HepG2 (cell line): ENCODE data around the gene COX7B. TPM values are rescaled to one million over a fixed set of nuclear protein-coding genes. Genes with fewer than 3 reads are reported as not detected.

ENCODE experiments used
- FOXA1 ChIP-seq, 2 experiments: fragments of 450-650 bp in 1 of 2; sonication (generic) in 1 of 2; formaldehyde crosslinking in 1 of 2; IDR thresholded peaks; 2 replicates each; pipeline versions ENCODE4 v1.4.0 to v1.6.1; 2016 to 2020; ENCODE audit warnings: missing genetic modification reagents in 1 of 2
- FOXK2 ChIP-seq: fragments of 450-650 bp; IDR thresholded peaks from 2 replicates; pipeline ENCODE4 v1.6.1; 2016
- HDAC2 ChIP-seq: sonication (generic); formaldehyde crosslinking; IDR thresholded peaks from 2 replicates; pipeline ENCODE4 v1.4.0; 2020; ENCODE audit warnings: missing genetic modification reagents
- KAT8 ChIP-seq: IDR thresholded peaks from 2 replicates; pipeline ENCODE4 v1.6.1; 2016; ENCODE audit warnings: missing genetic modification reagents, missing compliant biosample characterization
- KMT2B ChIP-seq: IDR thresholded peaks from 2 replicates; pipeline ENCODE4 v1.6.1; 2016; ENCODE audit warnings: missing genetic modification reagents, missing compliant biosample characterization
- PHF20 ChIP-seq: sonication (generic); formaldehyde crosslinking; IDR thresholded peaks from 2 replicates; pipeline ENCODE4 v1.5.0; 2020; ENCODE audit warnings: mild to moderate bottlenecking, missing genetic modification reagents
- PITX1 ChIP-seq: sonication (generic); formaldehyde crosslinking; IDR thresholded peaks from 2 replicates; pipeline ENCODE4 v1.5.1; 2020; ENCODE audit warnings: mild to moderate bottlenecking, missing genetic modification reagents
- POGZ ChIP-seq: sonication (generic); formaldehyde crosslinking; IDR thresholded peaks from 2 replicates; pipeline ENCODE4 v1.4.0; 2020; ENCODE audit warnings: mild to moderate bottlenecking, missing genetic modification reagents
- POLR2AphosphoS5 ChIP-seq: IDR thresholded peaks from 2 replicates; pipeline ENCODE4 v1.6.1; 2012; ENCODE audit warnings: low read depth, low read length
- RFXAP ChIP-seq: sonication (generic); formaldehyde crosslinking; IDR thresholded peaks from 2 replicates; pipeline ENCODE4 v1.4.0; 2020; ENCODE audit warnings: missing genetic modification reagents, borderline replicate concordance
- SP2 ChIP-seq: sonication (generic); formaldehyde crosslinking; IDR thresholded peaks from 2 replicates; pipeline ENCODE4 v1.5.1; 2020; ENCODE audit warnings: mild to moderate bottlenecking, missing genetic modification reagents
- SRSF9 ChIP-seq: fragments of 200-400 bp; formaldehyde crosslinking; IDR thresholded peaks from 2 replicates; pipeline ENCODE4 v1.6.1; 2018; ENCODE audit warnings: borderline replicate concordance, mild to moderate bottlenecking, low read depth, low read length; ENCODE audit not compliant: insufficient read depth, poor library complexity, severe bottlenecking
- TARDBP ChIP-seq: sonication (generic); formaldehyde crosslinking; IDR thresholded peaks from 2 replicates; pipeline ENCODE4 v1.8.0; 2022; ENCODE audit warnings: mild to moderate bottlenecking, missing genetic modification reagents
- ZNF33B ChIP-seq: sonication (generic); formaldehyde crosslinking; IDR thresholded peaks from 2 replicates; pipeline ENCODE4 v1.5.1; 2020; ENCODE audit warnings: mild to moderate bottlenecking, missing genetic modification reagents
- ZNF430 ChIP-seq: sonication (generic); formaldehyde crosslinking; IDR thresholded peaks from 2 replicates; pipeline ENCODE4 v1.9.0; 2021; ENCODE audit warnings: mild to moderate bottlenecking, missing genetic modification reagents
- polyA plus RNA-seq, 8 experiments: library from polyadenylated mRNA; depleted of rRNA in 3 of 8; stranded (reverse) in 7 of 8; unstranded in 1 of 8; fragments of >200 nt; fragmentation: Illumina TruSeq in 4 of 8; extraction: Trizol in 4 of 8; gene quantifications; 2 replicates each; pipeline versions ENCODE4 v1.2.1 to v1.2.3, GENCODE V29; 2011 to 2016; ENCODE audit warnings: low read depth in 4 of 8, missing spikeins in 1 of 8, mixed read lengths in 1 of 8; ENCODE audit not compliant: insufficient read depth in 1 of 8
- total RNA-seq, 5 experiments: library from RNA; depleted of rRNA; stranded (reverse); fragments of >200 nt; fragmentation: Illumina TruSeq; extraction: Trizol; gene quantifications; 2 replicates each; pipeline ENCODE4 v1.2.3, GENCODE V29; 2016; ENCODE audit warnings: low read depth in 1 of 5
- TF ChIP-seq, protein P1 (sequence below): sonication (generic); formaldehyde crosslinking; IDR thresholded peaks from 2 replicates; pipeline ENCODE4 v1.4.0; 2020; ENCODE audit warnings: missing genetic modification reagents
- TF ChIP-seq, protein P2 (sequence below): sonication (generic); formaldehyde crosslinking; IDR thresholded peaks from 2 replicates; pipeline ENCODE4 v1.4.0; 2020; ENCODE audit warnings: missing genetic modification reagents
- TF ChIP-seq, protein P3 (sequence below): IDR thresholded peaks from 2 replicates; pipeline ENCODE4 v1.6.1; 2016; ENCODE audit warnings: mild to moderate bottlenecking
- TF ChIP-seq, protein P4 (sequence below): IDR thresholded peaks from 2 replicates; pipeline ENCODE4 v1.6.1; 2012; ENCODE audit warnings: low read depth, low read length, improper control_type of control experiment
- TF ChIP-seq, protein P5 (sequence below): sonication (generic); formaldehyde crosslinking; IDR thresholded peaks from 2 replicates; pipeline ENCODE4 v1.4.0; 2020; ENCODE audit warnings: missing genetic modification reagents, mild to moderate bottlenecking, borderline replicate concordance
- TF ChIP-seq, protein P6 (sequence below): IDR thresholded peaks from 2 replicates; pipeline ENCODE4 v1.6.1; 2012; ENCODE audit warnings: inconsistent platforms

The COX7B gene
- total and polyA plus RNA-seq, 2 of the 13 experiments (the other 11 are each of a cell fraction or from before 2014, with no cell fraction given): 375 to 635 TPM

DNA sequence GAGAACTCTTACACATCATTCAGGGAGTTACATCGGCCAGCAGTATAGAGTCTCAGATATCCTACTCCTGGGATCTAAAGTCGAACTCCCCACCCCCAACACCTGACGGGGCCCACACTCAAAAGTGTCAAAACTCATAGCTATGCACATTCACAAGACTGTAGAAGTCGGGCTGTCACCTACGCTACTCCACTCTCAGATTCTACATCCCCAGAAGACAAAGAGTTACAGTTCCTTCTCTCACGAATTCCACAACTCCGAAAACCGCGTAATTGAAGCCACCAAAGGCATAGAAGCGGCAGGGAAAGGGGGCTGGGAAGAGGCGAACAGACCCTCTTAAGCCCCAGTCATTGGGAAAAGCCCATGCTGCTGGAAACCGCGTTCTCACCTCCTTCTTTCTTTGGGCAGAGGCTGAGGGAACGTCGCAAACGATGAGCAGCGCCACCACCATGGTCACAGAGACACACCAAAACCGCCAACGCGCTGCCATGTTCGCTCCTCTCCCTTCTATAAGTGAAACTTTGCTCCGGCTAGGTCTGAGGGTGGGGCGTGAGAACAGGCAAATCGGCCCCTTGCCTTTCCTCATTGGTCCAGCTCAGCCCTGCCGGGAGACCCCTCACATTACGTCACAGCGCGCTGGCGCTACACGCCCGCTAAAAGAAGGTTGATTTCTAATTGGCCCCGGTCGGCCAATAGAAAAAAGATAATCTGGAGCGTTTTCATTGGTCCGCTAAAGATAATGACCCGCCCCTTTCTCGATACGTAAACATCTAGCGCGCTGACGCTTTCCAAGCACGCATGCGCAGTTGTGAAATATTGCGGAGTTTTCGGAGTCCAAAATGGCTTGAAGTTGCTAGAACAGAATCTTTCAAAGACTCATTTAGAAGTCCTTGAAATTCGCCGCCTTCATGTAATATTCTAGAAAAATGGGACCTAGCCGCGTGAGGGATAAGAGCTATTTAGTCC is 4.1 kb upstream of the COX7B start, which contains the start of gene MAGT1 (continued):
- no peak for TF ChIP-seq FOXA1 (IDR thresholded peaks at IDR 0.05)
- TF ChIP-seq FOXA1 (CRISPR knock-in tag; IDR thresholded peaks at IDR 0.05): 0 out of 2 replicates have a peak, but pooled peaks have one; percentile 2
- TF ChIP-seq FOXK2: peak; percentile 41; the same call in 1 of the 2 replicates
- TF ChIP-seq POLR2AphosphoS5: peak; percentile 81
- peak; percentile 65; the same call in 1 of the 2 replicates for TF ChIP-seq POGZ
- TF ChIP-seq, protein P1, sequence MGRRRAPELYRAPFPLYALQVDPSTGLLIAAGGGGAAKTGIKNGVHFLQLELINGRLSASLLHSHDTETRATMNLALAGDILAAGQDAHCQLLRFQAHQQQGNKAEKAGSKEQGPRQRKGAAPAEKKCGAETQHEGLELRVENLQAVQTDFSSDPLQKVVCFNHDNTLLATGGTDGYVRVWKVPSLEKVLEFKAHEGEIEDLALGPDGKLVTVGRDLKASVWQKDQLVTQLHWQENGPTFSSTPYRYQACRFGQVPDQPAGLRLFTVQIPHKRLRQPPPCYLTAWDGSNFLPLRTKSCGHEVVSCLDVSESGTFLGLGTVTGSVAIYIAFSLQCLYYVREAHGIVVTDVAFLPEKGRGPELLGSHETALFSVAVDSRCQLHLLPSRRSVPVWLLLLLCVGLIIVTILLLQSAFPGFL (CRISPR knock-in tag): no peak
- TF ChIP-seq HDAC2 (CRISPR knock-in tag): 0 out of 2 replicates have a peak, but pooled peaks have one; percentile 12
- TF ChIP-seq, protein P2, sequence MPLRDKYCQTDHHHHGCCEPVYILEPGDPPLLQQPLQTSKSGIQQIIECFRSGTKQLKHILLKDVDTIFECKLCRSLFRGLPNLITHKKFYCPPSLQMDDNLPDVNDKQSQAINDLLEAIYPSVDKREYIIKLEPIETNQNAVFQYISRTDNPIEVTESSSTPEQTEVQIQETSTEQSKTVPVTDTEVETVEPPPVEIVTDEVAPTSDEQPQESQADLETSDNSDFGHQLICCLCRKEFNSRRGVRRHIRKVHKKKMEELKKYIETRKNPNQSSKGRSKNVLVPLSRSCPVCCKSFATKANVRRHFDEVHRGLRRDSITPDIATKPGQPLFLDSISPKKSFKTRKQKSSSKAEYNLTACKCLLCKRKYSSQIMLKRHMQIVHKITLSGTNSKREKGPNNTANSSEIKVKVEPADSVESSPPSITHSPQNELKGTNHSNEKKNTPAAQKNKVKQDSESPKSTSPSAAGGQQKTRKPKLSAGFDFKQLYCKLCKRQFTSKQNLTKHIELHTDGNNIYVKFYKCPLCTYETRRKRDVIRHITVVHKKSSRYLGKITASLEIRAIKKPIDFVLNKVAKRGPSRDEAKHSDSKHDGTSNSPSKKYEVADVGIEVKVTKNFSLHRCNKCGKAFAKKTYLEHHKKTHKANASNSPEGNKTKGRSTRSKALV (CRISPR knock-in tag): no peak
- TF ChIP-seq KAT8 (CRISPR knock-in tag): 0 out of 2 replicates have a peak, but pooled peaks have one; percentile 21
- TF ChIP-seq, protein P3, sequence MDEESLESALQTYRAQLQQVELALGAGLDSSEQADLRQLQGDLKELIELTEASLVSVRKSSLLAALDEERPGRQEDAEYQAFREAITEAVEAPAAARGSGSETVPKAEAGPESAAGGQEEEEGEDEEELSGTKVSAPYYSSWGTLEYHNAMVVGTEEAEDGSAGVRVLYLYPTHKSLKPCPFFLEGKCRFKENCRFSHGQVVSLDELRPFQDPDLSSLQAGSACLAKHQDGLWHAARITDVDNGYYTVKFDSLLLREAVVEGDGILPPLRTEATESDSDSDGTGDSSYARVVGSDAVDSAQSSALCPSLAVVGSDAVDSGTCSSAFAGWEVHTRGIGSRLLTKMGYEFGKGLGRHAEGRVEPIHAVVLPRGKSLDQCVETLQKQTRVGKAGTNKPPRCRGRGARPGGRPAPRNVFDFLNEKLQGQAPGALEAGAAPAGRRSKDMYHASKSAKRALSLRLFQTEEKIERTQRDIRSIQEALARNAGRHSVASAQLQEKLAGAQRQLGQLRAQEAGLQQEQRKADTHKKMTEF (CRISPR knock-in tag): 0 out of 2 replicates have a peak, but pooled peaks have one; percentile 8
- TF ChIP-seq SRSF9: no peak
- peak; percentile 60 for TF ChIP-seq RFXAP
- TF ChIP-seq ZNF33B (CRISPR knock-in tag): no peak
- TF ChIP-seq ZNF430: 0 out of 2 replicates have a peak, but pooled peaks have one; percentile 27
- TF ChIP-seq, protein P4, sequence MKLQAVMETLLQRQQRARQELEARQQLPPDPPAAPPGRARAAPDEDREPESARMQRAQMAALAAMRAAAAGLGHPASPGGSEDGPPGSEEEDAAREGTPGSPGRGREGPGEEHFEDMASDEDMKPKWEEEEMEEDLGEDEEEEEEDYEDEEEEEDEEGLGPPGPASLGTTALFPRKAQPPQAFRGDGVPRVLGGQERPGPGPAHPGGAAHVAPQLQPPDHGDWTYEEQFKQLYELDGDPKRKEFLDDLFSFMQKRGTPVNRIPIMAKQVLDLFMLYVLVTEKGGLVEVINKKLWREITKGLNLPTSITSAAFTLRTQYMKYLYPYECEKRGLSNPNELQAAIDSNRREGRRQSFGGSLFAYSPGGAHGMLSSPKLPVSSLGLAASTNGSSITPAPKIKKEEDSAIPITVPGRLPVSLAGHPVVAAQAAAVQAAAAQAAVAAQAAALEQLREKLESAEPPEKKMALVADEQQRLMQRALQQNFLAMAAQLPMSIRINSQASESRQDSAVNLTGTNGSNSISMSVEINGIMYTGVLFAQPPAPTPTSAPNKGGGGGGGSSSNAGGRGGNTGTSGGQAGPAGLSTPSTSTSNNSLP: 0 out of 2 replicates have a peak, but pooled peaks have one; percentile 55
- TF ChIP-seq SP2 (CRISPR knock-in tag): peak; percentile 62
- TF ChIP-seq, protein P5, sequence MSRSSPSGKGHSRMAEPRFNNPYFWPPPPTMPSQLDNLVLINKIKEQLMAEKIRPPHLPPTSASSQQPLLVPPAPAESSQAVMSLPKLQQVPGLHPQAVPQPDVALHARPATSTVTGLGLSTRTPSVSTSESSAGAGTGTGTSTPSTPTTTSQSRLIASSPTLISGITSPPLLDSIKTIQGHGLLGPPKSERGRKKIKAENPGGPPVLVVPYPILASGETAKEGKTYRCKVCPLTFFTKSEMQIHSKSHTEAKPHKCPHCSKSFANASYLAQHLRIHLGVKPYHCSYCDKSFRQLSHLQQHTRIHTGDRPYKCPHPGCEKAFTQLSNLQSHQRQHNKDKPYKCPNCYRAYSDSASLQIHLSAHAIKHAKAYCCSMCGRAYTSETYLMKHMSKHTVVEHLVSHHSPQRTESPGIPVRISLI: no peak
- TF ChIP-seq, protein P6, sequence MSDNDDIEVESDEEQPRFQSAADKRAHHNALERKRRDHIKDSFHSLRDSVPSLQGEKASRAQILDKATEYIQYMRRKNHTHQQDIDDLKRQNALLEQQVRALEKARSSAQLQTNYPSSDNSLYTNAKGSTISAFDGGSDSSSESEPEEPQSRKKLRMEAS: peak; percentile 24; the same call in 1 of the 2 replicates
- TF ChIP-seq PHF20 (CRISPR knock-in tag): peak; percentile 40; the same call in 1 of the 2 replicates
- TF ChIP-seq TARDBP (CRISPR knock-in tag): no peak
- no peak for TF ChIP-seq PITX1
- TF ChIP-seq KMT2B (CRISPR knock-in tag): peak; percentile 33; the same call in 1 of the 2 replicates
